HG02798 (cell line): ENCODE data around the gene MTFMT.

Experiments
- ATAC-seq: cut with Tn5 transposase; IDR thresholded peaks from one replicate; pipeline ENCODE4 v1.9.1; 2021; ENCODE audit warnings: mild to moderate bottlenecking; ENCODE audit not compliant: unreplicated experiment, poor library complexity

MTFMT gene

DNA sequence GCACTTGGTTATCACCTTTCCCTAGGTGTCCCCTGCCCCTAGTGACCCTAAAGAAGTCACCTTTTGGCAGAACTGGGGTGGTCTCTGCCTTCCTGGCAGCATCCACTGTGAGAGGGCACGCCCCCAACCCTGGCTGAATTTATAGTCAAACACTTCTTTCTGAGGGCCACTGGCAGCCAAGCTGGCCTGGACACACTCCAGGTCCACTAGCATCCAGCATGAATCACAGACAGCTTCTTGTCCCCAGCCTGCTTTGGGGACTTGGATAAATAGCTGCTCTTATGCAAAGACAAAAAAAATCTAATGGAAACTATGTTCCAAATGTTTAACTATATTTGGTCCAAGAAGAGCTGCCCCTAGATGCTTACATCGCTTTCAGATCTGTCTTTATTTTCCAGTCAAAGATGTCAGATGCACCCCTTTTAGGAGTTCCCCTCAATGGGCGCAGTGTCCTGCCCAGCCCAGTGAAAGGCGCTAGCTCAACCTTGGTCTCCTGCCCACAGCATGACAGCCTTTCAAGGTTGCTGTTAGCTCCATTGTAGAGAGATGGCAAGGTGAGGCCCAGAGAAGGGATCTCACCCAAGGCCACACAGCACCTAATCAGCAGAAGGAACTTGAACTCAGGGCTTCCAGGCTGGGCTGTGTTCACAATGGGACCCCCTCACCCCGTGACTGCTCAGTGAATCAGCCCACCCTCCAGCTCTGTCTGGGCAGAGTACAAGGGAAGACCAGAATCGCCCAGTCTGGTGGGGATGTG, 31.4 kb upstream of the MTFMT start:
- no peak for ATAC-seq

GRCh38 chr15:65059931-65060596, 30.6 kb upstream of the MTFMT start:
- no peak for ATAC-seq

DNA sequence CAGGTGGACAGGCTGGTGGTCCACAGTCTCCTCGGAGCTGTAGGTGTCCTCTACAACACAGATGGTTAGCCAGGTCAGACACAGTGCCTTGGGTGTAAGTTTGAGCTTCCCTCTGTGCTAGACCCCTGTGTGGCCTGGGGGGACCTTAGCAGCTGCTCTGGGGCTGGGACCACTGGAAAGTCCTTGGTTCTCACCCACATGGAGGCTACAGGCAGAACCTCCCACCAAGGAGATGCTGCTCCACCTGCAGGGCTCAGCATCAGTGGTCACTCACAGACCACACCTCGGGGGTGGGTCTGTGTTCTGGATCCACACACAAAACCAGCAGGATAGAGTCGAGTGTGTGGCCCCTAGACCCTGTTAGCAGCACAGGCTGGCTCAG, 29.9 kb upstream of the MTFMT start:
- no peak for ATAC-seq

DNA sequence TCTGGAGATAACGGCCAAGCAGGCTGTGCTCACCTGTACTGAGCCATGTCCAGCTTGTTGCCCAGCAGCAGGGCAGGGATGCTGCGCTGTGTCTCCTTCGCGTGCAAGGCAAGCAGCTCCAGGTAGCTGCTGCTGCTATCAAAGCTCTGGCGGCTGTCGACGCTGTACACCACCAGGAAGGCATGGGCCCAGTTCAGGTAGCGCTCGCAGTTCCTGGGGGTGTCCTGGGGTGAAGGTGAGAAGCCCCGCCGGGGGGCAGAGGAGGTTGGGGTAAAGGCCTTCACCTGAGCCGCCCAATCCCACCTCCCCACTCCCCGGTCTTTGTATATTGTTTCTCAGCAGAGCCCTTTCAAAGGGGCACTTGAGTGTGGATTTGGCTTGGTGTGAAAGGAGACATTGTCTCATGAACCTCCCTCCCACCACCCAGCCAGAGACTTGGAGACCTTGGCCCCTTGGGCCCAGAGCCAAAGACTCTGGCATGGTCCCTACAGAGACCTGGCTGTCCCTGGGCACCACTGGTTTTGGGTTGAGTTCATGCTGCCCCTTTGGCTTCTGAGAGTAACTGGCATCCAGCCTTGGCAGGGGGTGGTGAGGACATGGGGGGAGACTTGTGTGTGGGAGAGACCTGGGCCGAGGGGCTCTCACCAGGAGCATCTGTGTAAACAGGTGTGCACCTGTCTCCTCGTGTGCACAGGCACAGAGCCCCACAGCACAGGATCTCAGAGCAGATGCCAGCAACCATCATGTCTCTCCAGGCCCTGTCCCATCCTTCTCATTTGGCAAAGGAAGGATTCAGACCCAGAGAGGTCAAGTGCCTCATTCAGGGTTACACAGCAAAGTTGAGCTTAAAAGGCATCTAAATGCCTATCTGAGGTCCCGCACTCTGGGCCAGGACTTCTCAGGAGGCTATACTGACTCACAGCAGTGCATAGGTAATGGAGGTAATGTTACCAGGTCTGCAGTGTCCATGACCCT, 29.2 kb upstream of the MTFMT start:
- no peak for ATAC-seq

GRCh38 chr15:65057549-65057940, 28.1 kb upstream of the MTFMT start:
- no peak for ATAC-seq

- ATAC-seq = no peak
These were observed 27.6 kb upstream of the MTFMT start for GRCh38 chr15:65056868-65057548.

- no peak for ATAC-seq
These were observed 26.7 kb upstream of the MTFMT start for GRCh38 chr15:65056106-65056505.

- no peak for ATAC-seq
These were observed 25.9 kb upstream of the MTFMT start for GRCh38 chr15:65055201-65055870.

- ATAC-seq = peak; percentile 61
These were observed 25.1 kb upstream of the MTFMT start for GRCh38 chr15:65054333-65055200.

DNA sequence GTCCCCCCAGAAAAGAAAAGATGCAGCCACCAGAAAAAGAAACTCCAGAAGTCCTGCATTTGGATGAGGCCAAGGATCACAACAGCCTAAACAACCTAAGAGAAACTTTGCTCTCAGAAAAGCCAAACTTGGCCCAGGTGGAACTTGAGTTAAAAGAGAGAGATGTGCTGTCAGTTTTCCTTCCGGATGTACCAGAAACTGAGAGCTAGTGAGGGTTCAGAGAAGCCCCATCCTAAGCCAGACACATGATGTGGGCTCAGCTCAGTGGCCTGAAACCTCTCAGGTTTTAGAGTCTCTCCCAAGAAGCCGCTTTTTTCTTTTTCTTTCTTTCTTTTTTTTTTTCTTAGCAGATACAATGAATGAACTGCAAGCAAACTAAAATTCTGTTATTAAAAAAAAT, 23.5 kb upstream of the MTFMT start:
- ATAC-seq = no peak

DNA sequence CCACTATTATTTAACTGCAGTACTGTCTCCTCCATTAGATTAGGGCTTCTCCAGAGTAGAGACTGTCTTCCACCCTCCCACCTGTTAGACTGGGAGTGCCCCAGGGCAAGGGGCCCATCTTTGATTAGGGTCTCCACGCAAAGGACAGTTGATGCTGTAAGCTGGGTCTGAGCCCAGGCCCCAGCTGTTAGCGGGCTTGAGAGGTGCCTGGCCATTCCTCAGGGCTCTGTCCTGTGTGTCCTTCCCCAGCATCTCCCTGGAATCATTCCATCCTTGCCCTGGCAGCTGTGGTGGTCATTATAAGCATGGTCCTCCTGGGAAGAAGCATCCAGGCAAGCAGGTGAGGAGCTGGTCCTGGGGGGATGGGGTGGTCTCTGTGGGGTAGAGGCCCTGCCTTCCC, 21.8 kb upstream of the MTFMT start:
- ATAC-seq = no peak

DNA sequence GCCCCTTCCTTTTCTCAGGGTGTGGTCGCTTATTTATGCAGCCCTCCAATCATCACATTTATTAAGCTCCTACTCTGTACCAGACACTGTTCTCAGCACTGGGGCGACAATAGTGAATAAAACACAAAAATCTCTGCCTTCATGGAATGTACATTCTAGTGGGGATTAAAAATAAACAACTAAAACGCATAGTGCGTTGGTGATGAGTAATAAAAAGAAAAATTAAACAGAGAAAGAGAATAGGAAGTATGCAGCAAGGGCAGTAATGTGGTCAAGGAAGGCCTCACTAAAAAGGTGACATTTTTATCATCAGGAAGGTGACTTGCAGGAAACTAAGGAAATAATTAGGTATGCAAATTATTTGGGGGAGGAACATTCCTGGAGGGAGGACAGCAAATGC, 20.8 kb upstream of the MTFMT start:
- no peak for ATAC-seq

DNA sequence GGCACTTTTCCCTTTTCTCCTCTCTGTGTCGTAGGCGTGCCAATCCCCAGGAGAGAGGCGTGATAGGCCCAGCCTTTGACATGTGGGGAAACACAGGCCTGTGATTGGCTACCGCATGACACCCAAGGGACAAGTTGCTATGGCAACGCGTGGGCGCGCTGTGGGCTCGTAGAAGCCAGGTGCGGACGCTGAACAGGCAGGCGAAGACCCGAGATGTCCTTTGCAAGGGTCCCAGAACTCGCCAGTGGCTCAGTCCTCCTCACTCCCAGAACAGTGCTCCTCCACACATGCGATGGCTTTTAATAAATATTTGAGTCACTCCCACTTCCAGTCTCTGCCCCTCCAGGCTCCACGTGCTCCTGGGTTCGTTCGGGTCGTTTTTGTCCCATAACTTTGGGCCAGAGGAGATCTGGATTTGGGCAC, 20.0 kb upstream of the MTFMT start:
- ATAC-seq = peak; percentile 94

GRCh38 chr15:65048241-65048640, 18.8 kb upstream of the MTFMT start:
- no peak for ATAC-seq

GRCh38 chr15:65044724-65045481, 15.5 kb upstream of the MTFMT start, which contains the start of gene SLC51B:
TSS of gene SLC51B (plus strand) at chr15:65045387. CDS start at chr15:65050005, 4,618 bp downstream.
- ATAC-seq = no peak

DNA sequence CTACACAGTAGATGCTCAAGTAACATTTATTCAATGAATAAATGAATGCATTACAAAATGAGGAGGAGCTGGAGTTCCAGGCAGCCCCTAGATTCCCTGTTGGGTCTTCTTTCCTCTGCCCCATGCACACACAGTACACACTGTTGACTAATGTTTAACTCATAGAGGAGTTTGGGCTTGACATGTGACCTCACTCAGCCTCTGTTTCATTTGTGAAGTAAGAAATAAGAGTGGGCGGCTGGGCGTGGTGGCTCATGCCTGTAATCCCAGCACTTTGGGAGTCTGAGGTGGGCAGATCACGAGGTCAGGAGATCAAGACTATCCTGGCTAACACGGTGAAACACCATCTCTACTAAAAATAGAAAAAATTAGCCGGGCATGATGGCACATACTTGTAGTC, 14.8 kb upstream of the MTFMT start:
- peak; percentile 60 for ATAC-seq

- ATAC-seq = no peak
These were observed 13.4 kb upstream of the MTFMT start for GRCh38 chr15:65042776-65043327.

DNA sequence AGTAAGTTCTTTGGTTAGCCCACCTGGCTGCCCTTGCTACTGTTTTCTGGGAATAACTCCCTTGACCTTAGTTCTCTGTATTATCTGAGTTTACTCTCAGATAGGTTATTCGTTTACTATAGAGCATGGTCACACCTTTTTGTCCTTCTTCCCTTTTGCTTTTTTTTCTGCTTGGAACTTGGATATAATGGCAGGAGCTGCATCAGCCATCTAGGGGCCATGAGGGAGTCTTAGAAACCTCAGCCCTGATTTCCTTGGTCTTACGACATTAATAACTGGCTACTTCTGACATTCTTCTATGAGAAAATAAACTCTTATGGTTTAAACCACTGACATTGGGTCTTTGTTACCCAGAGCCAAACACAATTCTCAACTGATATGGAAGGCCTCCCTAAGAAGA, 12.3 kb upstream of the MTFMT start:
- no peak for ATAC-seq
